Endothelial cell of umbilical vein (primary cell): ENCODE measurements around the gene ANKRD63. TPM values are rescaled to one million over a fixed set of nuclear protein-coding genes. Genes with fewer than 3 reads are reported as not detected.
A peak's percentile ranks its signal among the peaks of the same experiment; 100 is the strongest.

Experiments used
- BruUV-seq: library from RNA; stranded (reverse); fragments of 400-500 nt; replicated peaks from 2 replicates; lab custom pipeline; 2021; lab: Mats Ljungman, UMichigan
- CTCF ChIA-PET: fragments of 300-600, 350-600 bp; sonication (Branson Sonifier 250); formaldehyde crosslinking; loops from one replicate; lab custom pipeline; 2021; ENCODE audit warnings: antibody characterized with exemption, inconsistent platforms; lab: Charles Lee
- POLR2A ChIA-PET: fragments of 300-600, 350-600 bp; sonication (Branson Sonifier 250); formaldehyde crosslinking; loops from one replicate; lab custom pipeline; 2021; ENCODE audit warnings: antibody characterized with exemption, inconsistent platforms; lab: Charles Lee
- DNase-seq: peaks from one replicate; pipeline ENCODE4 v3.0.0-alpha.2; 2011; ENCODE audit warnings: low read depth, low spot score
- FAIRE-seq: peaks from 2 replicates; lab custom pipeline; 2011; peaks lifted over from hg19 to GRCh38; lab: Jason Lieb, UNC
- H2AFZ ChIP-seq: 2 replicates; pipeline ENCODE4 v1.6.0; 2012; ENCODE audit warnings: low read depth, low read length, control low read depth, inconsistent platforms
- H3K27ac ChIP-seq: 2 replicates; pipeline ENCODE4 v1.5.1; 2011; ENCODE audit warnings: low read depth, mild to moderate bottlenecking, control low read depth, low read length, moderate library complexity; ENCODE audit not compliant: insufficient read depth
- H3K27me3 ChIP-seq, 2 experiments: 2 replicates each; pipeline versions ENCODE4 v1.6.0 to v1.6.1; 2011; ENCODE audit warnings: low read length in 2 of 2, mixed read lengths in 1 of 2; ENCODE audit not compliant: control insufficient read depth in 2 of 2, insufficient read depth in 2 of 2
- H3K36me3 ChIP-seq, 2 experiments: 2 replicates in 1 of 2; 3 replicates in 1 of 2; pipeline ENCODE4 v1.5.1; 2011; ENCODE audit warnings: low read length in 2 of 2, mild to moderate bottlenecking in 1 of 2, moderate library complexity in 1 of 2; ENCODE audit not compliant: control insufficient read depth in 2 of 2, insufficient read depth in 2 of 2; ENCODE audit errors: extremely low read depth in 1 of 2
- H3K4me1 ChIP-seq: 3 replicates; pipeline ENCODE4 v1.5.1; 2011; ENCODE audit warnings: mild to moderate bottlenecking, low read length; ENCODE audit not compliant: control insufficient read depth, insufficient read depth; ENCODE audit errors: extremely low read depth
- H3K4me2 ChIP-seq: 2 replicates; pipeline ENCODE4 v1.6.1; 2011; ENCODE audit warnings: low read length, control low read depth, mixed read lengths; ENCODE audit not compliant: insufficient read depth
- H3K4me3 ChIP-seq, 3 experiments: fragments of 200-600 bp in 1 of 3; sonication (generic), shearing (Covaris generic) in 1 of 3; replicated peaks in 1 of 3; 2 replicates each; pipeline ENCODE4 v1.5.1; 2011 to 2016; ENCODE audit warnings: control low read depth in 3 of 3, low read length in 3 of 3, mild to moderate bottlenecking in 2 of 3, inconsistent platforms in 1 of 3, low read depth in 1 of 3, moderate library complexity in 1 of 3; ENCODE audit not compliant: insufficient read depth in 1 of 3
- H3K79me2 ChIP-seq: 2 replicates; pipeline ENCODE4 v1.6.0; 2012; ENCODE audit warnings: low read length, inconsistent platforms; ENCODE audit not compliant: control insufficient read depth, insufficient read depth
- H3K9ac ChIP-seq: replicated peaks from 2 replicates; pipeline ENCODE3; 2011; ENCODE audit warnings: low read length, control low read depth; ENCODE audit not compliant: insufficient read depth; ENCODE audit errors: extremely low read depth
- H3K9me1 ChIP-seq: replicated peaks from 3 replicates; pipeline ENCODE4 v1.6.0; 2011; ENCODE audit warnings: mild to moderate bottlenecking, low read length; ENCODE audit not compliant: control insufficient read depth, insufficient read depth; ENCODE audit errors: extremely low read depth
- H3K9me3 ChIP-seq: replicated peaks from 2 replicates; pipeline ENCODE4 v1.5.1; 2012; ENCODE audit warnings: low read length, inconsistent platforms; ENCODE audit not compliant: control insufficient read depth, insufficient read depth
- H4K20me1 ChIP-seq: replicated peaks from 2 replicates; pipeline ENCODE3; 2011; ENCODE audit warnings: mild to moderate bottlenecking, low read length; ENCODE audit not compliant: control insufficient read depth, insufficient read depth; ENCODE audit errors: extremely low read depth
- EZH2 ChIP-seq: IDR thresholded peaks from 2 replicates; pipeline ENCODE4 v1.6.1; 2012; ENCODE audit warnings: borderline replicate concordance, low read depth, mild to moderate bottlenecking, moderate library complexity, low read length, inconsistent platforms; ENCODE audit not compliant: severe bottlenecking
- FOS ChIP-seq: IDR thresholded peaks from 2 replicates; pipeline ENCODE4 v1.6.1; 2011; ENCODE audit warnings: mild to moderate bottlenecking, low read length, moderate library complexity, borderline replicate concordance; ENCODE audit not compliant: insufficient read depth
- GATA2 ChIP-seq: IDR thresholded peaks from 2 replicates; pipeline ENCODE4 v1.7.0; 2011; ENCODE audit warnings: low read depth, mild to moderate bottlenecking, moderate library complexity, mixed read lengths, low read length; ENCODE audit not compliant: insufficient read length, insufficient read depth
- JUN ChIP-seq: IDR thresholded peaks from 2 replicates; pipeline ENCODE4 v1.6.1; 2011; ENCODE audit warnings: borderline replicate concordance, low read depth; ENCODE audit not compliant: insufficient read length, insufficient read depth
- MYC ChIP-seq: IDR thresholded peaks from one replicate; pipeline ENCODE4 v1.6.1; 2011; ENCODE audit warnings: mild to moderate bottlenecking, low read depth, low read length
- POLR2A ChIP-seq: IDR thresholded peaks from 2 replicates; pipeline ENCODE4 v1.6.1; 2012; ENCODE audit warnings: low read depth, mild to moderate bottlenecking, control low read depth, low read length
- POLR2AphosphoS5 ChIP-seq: IDR thresholded peaks from 2 replicates; pipeline ENCODE4 v1.6.1; 2012; ENCODE audit warnings: low read depth, mild to moderate bottlenecking, control low read depth, low read length, moderate library complexity; ENCODE audit not compliant: insufficient read depth
- dilution Hi-C: fragments of 300-500 bp; cut with MboI; formaldehyde crosslinking; loops from one replicate; pipeline ENCODE4 v1.15.0; 2019; ENCODE audit warnings: low sequenced_read_pairs; ENCODE audit not compliant: extremely low pct_ligation_motif_present
- intact Hi-C: fragments of 100-400 bp; cut with micrococcal nuclease; formaldehyde crosslinking; loops from one replicate; pipeline ENCODE4 v1.10.0; 2022
- polyA plus RNA-seq, 4 experiments: library from polyadenylated mRNA; depleted of rRNA in 3 of 4; stranded (reverse) in 3 of 4; unstranded in 1 of 4; fragments of >200 nt; gene quantifications; 2 replicates each; pipeline versions ENCODE4 v1.2.1 to v1.2.3, GENCODE V29; 2011 to 2012; ENCODE audit warnings: missing spikeins in 1 of 4
- total RNA-seq: library from RNA; stranded (reverse); gene quantifications from 2 replicates; pipeline ENCODE4 v1.2.3, GENCODE V29; 2021
- TF ChIP-seq, protein P1 (sequence below): IDR thresholded peaks from 2 replicates; pipeline ENCODE4 v1.6.1; 2011; ENCODE audit not compliant: insufficient read depth, insufficient read length
- TF ChIP-seq, protein P2 (sequence below), 2 donors: IDR thresholded peaks; 1 replicate in 1 of 2; 2 replicates in 1 of 2; pipeline ENCODE4 v1.5.1; 2011; ENCODE audit warnings: low read length in 2 of 2, mild to moderate bottlenecking in 2 of 2, moderate library complexity in 2 of 2, control low read depth in 1 of 2, inconsistent platforms in 1 of 2, low read depth in 1 of 2; ENCODE audit not compliant: insufficient read depth in 1 of 2; ENCODE audit errors: extremely low read depth in 1 of 2

Gene ANKRD63
- total and polyA plus RNA-seq, 2 donors (not counting 3 experiments of a cell fraction or from before 2014, with no cell fraction given), result not detected

DNA sequence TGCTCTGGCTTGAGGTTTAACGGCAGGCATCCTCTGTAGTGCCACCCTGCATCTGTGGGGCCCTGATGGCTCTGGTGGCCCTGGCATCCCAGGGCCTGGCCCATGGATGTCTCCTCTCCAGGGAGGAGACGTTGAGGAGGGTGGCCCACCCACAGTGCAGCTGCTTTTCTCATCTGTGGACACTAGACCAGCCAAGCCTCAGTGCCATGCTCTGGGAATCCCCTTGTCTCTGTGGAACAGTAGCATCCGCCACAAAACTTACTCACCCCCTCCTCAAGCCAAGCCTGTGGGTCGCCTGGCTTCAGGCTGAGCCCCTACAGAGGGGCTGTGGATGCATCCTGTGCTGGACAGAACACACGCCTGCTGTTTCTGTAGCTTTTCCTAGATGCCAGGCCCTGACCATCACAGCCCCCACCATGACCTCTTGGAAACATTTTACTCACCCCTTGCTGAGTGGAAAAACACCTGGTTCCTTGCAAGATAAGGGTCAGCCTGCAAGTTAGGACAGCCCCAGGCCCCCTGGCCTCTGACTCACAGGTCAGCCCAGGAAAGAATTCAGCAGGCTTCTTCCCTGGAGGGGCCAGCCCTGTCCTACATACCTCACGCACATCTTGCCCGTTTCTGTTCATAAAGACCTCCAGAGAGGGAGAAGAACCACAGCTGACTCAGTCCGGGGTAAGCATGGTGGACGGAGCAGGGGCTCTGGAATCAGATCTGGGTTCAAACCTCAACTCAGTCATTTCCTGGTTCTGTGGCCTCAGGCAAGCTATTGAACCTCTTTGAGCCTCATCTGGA is 25.0 kb downstream of the ANKRD63 start:
- dilution Hi-C loops (no loop called here), intact Hi-C loops (no loop called here)
- Histone ChIP-seq H3K9me3 (no peaks in the 10 kb centered on the region), H3K27ac (no peak overlapping the region), H4K20me1 (no peaks in the 10 kb centered on the region), H3K4me2 (no peak overlapping the region), H2AFZ (no peak overlapping the region), H3K36me3 (no peaks in the 10 kb centered on the region), H3K4me3 (no peak overlapping the region), H3K9me1 (no peaks in the 10 kb centered on the region), H3K9ac (no peak overlapping the region), H3K4me1 (peaks cover 6% of the 10 kb centered on the region), H3K27me3 (peaks cover 24 to 27% of the 10 kb centered on the region in 2 experiments), H3K79me2 (no peaks in the 10 kb centered on the region)
- POLR2A ChIA-PET, result no interaction called here
- TF ChIP-seq FOS (peak; percentile 14), POLR2A (no peak)
- FAIRE-seq, result no peak
- no peak for DNase-seq
- no TSS peak for BruUV-seq
- CTCF ChIA-PET, result interaction anchor here (1.0 to 3.2 kb wide), 5 partner anchors 8 to 40 kb away, joined by 4 to 14 read pairs (median 6); no protein-coding TSS in a partner anchor

DNA sequence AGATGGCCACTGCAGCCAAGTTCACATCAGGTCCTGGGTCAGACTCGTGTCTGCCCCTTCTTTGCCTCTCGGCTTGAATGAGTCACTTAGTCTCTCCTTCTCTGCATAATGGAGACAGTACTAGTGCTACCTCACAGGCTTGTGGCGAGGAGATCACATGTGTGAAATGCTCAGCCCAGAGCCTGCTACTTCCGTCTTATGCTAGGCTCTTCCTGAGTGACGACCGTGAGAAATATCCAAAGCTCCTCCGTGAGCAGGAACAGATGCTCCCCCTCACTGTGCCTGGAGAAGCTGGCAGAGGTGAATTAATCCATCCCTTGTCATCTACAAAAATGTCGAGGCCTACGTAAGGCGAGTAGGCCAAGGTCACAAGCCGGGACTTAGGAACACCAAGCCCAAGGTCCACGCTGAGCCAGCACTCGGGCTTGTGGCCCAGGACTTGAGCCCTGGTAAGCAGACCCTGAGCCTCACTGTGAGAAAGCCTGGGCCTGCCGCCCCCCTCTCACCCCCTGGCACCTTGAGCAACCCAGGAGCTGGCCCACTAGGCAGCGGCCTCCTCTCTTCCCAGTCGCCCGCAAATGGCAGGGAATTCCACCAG is 26.1 kb downstream of the ANKRD63 start:
- H3K4me3 ChIP-seq, result no peak overlapping the region
- no peaks in the 10 kb centered on the region for H3K9me3 ChIP-seq
- H3K79me2 ChIP-seq, result no peaks in the 10 kb centered on the region
- no peak overlapping the region for H3K4me2 ChIP-seq
- TF ChIP-seq EZH2 (no peak), FOS (no peak), MYC (no peak), JUN (no peak), POLR2AphosphoS5 (no peak), GATA2 (no peak), POLR2A (no peak)
- TF ChIP-seq, protein P1, sequence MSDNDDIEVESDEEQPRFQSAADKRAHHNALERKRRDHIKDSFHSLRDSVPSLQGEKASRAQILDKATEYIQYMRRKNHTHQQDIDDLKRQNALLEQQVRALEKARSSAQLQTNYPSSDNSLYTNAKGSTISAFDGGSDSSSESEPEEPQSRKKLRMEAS, result no peak
- TF ChIP-seq, protein P2, sequence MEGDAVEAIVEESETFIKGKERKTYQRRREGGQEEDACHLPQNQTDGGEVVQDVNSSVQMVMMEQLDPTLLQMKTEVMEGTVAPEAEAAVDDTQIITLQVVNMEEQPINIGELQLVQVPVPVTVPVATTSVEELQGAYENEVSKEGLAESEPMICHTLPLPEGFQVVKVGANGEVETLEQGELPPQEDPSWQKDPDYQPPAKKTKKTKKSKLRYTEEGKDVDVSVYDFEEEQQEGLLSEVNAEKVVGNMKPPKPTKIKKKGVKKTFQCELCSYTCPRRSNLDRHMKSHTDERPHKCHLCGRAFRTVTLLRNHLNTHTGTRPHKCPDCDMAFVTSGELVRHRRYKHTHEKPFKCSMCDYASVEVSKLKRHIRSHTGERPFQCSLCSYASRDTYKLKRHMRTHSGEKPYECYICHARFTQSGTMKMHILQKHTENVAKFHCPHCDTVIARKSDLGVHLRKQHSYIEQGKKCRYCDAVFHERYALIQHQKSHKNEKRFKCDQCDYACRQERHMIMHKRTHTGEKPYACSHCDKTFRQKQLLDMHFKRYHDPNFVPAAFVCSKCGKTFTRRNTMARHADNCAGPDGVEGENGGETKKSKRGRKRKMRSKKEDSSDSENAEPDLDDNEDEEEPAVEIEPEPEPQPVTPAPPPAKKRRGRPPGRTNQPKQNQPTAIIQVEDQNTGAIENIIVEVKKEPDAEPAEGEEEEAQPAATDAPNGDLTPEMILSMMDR (IDR thresholded peaks at IDR 0.05; ENCODE audit: extremely low read depth in 1 of 2, insufficient read depth in 1 of 2, low read depth in 1 of 2, low read length in 2 of 2), result no peak
- no TSS peak for BruUV-seq
- H3K36me3 ChIP-seq, result no peaks in the 10 kb centered on the region
- H4K20me1 ChIP-seq, result no peaks in the 10 kb centered on the region
- dilution Hi-C loops, result no loop called here
- peaks cover 11% of the 10 kb centered on the region for H3K4me1 ChIP-seq
- H3K9me1 ChIP-seq, result no peaks in the 10 kb centered on the region
- FAIRE-seq (no peak), DNase-seq (no peak)
- CTCF ChIA-PET, result interaction anchor here (1.6 to 3.2 kb wide), 3 partner anchors 10 to 39 kb away, joined by 4 to 14 read pairs (median 6); no protein-coding TSS in a partner anchor
- H3K27ac ChIP-seq, result no peak overlapping the region
- intact Hi-C loops, result no loop called here
- POLR2A ChIA-PET, result no interaction called here
- H2AFZ ChIP-seq, result no peak overlapping the region
- H3K27me3 ChIP-seq, result peaks cover 31 to 34% of the 10 kb centered on the region in 2 experiments
- H3K9ac ChIP-seq, result no peak overlapping the region
